T-helper 2 cell (primary cell): Measurements from ENCODE around the gene MYO3A.

Experiments
- DNase-seq, 5 experiments: peaks; one replicate each; pipeline versions ENCODE4 v3.0.0 to v3.0.0-alpha.2; 2012 to 2022

MYO3A gene

DNA sequence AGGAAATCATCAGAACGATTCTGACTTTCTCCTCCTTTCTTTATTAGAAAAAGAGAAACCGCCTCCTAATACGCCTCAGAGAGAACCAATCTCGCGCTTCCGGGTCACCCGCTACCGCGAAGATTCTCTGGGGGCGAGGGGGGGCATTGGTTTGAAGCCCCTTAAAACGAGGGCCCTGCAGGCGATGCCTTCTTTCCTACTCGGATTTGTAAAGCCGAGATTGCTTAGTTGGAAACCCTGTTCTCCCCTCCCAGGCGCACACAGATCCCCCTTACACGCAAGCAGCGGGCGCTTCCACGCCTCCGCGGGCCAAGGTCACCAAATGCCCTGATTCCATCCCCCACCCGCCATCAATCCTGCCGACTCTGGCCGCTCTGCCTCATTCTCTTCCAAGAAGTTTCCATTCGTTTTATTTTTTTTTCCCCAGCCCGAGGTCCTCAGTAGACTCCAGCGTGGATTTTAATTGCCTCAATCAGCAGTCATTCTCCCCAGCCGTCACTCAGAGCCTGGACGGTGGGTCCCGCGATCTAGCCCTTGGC, 281.4 kb downstream of the MYO3A start:
- no peak for DNase-seq

DNA sequence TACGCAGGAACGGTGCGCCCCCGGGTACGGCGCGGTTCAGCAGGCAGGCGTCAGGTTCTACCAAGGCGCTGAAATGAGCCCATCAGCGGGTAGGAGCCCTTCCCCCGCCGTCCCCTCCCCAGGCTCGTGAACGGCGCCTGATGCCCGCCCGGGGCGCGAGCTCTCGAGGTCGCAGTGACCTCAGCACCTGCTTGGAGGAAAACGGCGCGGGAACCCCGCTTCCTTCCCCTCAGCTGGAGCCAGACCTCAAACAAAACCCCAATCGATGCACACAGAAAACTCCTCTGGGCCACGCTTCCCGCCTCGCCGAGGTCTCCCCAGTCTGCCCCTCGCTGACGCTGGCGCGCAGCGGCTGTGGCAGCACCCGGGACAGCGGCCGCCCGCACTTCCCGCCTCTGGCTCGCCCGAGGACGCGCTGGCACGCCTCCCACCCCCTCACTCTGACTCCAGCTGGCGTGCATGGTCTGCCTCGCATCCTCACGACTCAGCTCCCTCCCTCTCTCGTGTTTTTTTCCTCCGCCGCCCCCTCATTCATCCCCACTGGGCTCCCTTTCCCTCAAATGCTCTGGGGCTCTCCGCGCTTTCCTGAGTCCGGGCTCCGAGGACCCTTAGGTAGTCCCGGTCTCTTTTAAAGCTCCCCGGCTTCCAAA, 282.0 kb downstream of the MYO3A start:
- DNase-seq = peak in 1 of 5 experiments; percentile 34

DNA sequence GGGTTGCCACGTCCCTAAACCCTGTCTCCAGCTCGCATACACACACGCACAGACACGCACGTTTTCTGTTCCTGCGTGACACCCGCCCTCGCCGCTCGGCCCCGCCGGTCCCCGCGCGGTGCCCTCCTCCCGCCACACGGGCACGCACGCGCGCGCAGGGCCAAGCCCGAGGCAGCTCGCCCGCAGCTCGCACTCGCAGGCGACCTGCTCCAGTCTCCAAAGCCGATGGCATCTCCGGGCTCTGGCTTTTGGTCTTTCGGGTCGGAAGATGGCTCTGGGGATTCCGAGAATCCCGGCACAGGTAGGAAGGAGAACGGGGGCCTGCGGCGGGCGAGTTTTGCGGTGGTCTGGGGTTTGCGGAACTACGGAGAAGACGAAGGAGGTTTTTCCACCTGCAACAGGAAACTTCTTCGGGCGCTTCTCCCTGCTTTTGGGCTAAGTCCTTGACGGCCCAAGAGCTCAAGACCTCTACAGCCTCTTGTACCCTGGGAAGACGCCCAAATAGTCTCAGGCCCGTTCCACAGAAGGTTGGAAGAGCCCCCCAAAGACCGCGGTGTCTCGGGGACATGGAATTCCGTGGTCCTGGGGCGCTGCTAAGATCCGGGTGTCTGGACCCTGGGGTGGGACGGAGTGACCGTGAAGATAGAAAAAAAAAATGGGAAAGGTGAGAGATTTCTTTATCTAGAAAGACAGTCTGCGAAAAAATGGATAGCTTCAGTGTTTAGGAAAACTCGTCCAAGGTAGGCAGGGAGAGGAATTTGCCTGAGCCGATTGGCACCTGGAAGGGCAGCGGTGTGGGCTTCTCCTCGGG, 282.8 kb downstream of the MYO3A start, which contains the start of gene GAD2:
Gene GAD2 (plus strand): TSS at position 190 of the 811 bp plus-strand sequence. CDS start 36 bp downstream, at position 226.
- DNase-seq = peak in 1 of 5 experiments; percentile 19

DNA sequence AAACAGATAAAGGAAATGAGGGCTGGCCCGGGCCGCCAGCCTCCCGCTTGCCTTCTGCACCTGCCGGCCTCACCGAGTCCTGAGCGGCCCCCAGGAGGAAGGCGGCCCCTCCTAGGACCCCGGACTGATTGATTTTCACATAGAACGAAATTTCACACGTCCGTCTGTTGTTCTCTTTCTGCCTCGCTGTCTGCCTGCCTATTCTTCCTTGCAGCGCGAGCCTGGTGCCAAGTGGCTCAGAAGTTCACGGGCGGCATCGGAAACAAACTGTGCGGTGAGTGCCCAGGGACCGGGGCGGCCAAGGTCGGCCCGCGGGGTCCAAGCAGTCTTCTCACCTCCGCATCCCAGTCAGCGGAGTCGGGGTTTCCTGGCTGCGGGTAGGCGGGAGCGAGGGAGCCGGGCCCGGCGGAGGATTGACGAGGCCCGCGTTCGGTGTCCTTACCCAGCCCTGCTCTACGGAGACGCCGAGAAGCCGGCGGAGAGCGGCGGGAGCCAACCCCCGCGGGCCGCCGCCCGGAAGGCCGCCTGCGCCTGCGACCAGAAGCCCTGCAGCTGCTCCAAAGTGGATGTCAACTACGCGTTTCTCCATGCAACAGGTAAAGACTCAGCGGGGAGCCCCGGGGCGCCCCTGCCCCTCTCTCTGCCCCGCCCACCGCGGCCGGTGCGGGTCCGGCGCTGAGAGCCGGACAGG, 283.5 kb downstream of the MYO3A start:
- DNase-seq = peak in 1 of 5 experiments; percentile 20

DNA sequence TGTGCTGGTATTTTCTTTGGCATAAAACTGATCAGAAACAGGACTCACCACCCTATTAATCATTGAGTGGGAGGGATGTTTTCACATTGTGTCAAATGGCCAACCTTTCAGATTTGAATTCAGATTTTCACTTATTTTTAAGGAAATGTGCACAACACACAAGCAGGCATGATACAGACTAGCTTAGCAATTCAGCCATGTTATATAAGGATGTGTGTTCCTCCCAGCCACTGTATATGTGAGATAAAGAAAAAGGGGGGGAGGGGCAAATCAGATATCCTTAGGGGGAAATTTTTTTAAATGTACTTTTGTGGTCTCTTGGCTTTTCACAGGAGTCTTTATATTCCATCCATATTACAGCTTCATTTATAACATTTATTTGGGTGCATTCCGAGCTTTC, 285.6 kb downstream of the MYO3A start:
- DNase-seq = no peak

DNA sequence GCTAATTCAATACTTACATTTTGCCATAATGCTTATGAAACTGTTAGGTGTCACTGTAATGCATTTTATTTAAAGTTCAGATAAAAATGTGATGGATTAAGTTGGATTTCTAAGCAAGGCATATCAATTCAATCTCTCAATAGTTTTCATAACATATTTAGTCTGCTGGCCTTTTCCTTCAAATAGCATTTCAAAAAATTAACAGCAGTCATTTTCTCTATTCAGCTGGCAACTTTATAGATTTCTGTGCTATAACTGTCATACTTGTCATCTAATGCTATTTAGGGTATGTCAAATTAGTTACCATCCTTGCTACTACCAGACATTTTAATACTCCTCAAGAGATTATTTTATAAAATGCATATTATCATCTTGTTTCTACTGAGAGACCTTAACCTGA, 286.9 kb downstream of the MYO3A start:
- no peak for DNase-seq

- no peak for DNase-seq
Measured at GRCh38 chr10:26221541-26221940, 287.5 kb downstream of the MYO3A start.

DNA sequence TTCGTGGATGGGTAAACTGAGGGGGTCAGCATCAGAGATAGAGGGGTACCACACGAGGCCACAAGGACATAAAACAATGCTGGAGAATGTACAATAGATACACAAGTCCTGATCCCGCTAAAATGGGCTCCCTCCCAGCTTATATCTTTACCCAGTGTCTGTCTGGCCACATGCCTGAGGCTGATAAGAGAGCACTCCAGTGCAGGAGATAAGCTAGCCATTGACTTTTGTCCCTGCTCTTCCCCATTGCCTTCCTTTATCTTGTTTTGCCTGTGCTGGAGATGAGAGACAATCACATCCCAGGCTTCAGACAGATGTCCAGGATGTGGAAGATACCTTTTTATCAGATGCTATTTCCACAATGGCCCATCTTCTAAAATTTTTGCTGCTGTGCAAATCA, 288.5 kb downstream of the MYO3A start:
- DNase-seq = no peak

GRCh38 chr10:26225322-26225721, 291.3 kb downstream of the MYO3A start:
- DNase-seq = no peak

DNA sequence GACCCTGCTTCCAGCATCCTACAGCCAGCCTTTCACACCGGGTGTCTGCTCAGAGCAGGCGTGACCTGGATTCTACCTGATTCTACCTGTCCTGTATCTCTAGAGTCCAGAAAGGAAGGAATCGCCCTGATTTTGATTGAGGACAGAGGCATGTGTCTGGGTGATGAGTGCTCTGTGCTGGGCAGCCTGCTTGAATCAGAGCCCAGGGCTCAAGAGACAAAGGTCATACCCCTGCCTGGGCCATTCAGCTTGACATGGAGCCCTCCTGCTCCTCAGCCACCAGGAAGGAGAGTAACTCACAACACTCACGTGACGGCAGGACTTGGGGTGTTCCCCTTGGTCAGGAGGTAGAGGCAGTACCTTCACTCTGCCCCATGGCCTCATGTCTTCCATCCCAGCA, 293.8 kb downstream of the MYO3A start:
- DNase-seq = no peak

DNA sequence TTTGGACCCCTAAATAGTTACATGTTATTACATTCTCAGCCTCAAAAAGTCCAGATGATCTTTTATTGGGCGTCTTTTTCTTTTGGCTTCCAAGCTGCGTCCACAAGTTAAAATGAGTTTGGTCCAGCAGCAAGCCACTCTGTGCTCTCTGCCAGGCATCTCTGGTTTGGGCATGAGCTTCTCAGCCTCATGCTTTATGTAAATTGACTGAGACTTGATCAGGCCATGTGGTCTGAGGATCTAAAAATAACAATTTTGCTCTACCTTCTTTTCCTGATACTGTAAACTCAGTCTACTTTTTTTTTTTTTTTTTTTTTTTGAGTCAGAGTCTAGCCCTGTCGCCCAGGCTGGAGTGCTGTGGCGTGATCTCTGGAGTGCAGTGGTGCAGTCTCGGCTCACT, 298.1 kb downstream of the MYO3A start:
- no peak for DNase-seq

DNA sequence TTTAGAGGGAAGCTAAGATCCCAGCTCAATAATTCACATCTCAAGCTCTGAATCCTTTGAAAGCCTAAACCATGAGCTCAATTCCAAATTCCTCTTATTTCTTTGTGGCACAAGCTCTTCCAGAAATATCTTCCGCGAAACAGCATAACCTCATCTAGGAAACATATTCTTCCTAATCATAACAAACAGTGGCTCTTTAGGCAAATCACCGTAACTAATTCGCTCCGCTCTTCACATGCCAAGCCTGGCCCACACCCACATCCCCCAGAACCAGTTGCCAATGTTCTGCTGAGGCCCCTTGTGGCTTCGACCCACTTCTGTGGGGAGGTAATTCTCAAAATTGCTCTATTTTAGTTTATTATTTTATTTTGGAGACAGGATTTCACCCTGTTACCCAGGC, 301.7 kb downstream of the MYO3A start:
- no peak for DNase-seq

- DNase-seq = no peak
Measured at GRCh38 chr10:26238378-26238777, 304.3 kb downstream of the MYO3A start.

- no peak for DNase-seq
Measured at GRCh38 chr10:26242706-26243350, 308.8 kb downstream of the MYO3A start.

DNA sequence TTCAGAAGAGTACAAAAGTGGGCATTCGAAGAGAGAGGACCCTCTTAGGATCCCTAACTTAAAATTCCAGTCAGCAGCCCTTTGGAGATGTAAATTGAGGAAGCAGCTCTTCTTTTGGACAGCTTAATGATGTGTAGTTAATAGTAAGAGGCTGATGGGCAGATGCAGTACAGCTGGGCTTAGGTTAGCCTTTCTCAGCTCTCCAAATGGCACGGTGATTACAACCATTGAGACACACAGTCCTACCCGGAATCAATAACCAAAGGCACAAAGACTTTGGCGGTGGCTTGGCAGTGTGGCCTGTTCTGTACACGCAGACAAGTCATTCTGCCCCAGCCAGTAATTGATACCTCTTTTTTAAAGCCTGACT, 309.3 kb downstream of the MYO3A start:
- no peak for DNase-seq

DNA sequence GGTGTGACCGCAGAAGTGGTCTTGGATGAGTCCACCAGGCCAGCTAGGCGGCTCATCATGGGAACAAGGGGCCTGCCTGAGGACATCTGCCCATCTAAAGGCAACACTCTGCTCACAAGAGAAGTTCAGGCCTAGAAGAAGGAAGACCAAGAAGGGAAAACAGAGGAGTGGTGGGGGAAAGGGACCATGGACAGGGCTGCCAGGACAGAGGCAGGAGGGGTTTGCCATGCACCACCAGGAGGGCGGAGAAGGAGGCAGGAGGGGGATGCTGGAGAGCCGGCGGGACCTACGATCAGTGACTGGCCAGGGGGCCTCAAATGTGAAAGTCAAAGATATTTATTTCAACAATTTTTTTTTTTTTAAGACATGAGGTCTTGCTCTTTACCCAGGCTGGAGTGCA, 315.7 kb downstream of the MYO3A start:
- no peak for DNase-seq

DNA sequence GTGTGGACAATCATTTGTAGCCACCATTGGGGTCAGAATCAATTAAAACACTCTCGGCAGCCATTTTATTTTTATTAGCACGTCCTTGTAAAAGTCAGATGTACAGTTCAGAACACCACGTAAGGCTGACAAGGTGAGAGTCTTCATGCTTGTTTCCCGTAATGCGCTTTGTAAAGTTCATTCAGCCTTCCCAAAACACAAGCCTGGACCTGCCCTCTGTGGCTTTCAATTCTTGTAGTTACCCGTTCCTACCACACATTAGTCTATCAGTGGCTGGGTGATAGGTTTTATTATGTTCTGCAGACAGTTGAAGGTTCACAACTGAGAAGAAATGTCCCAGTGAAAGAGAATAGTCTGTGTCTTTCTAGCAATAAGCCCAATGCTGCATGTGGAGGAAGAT, 317.9 kb downstream of the MYO3A start:
- DNase-seq = no peak

DNA sequence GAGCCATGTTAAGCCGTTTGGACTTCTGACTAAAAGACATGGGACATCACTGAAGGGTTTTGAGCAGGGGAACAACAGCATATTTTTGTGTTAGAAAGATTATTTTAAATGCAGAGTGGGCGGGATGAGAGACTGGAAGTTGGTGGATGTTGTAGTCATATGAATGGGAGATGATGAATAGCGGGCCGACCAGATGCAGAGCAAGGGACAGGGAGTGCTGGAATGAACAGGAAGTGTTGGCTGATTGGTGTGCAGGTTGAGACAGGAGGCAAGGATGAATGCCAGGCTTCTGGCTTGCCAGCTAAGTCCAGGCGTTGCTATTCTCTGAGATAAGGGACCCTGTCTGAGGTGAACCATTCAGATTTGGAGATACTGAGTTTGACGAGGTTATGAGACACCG, 320.6 kb downstream of the MYO3A start:
- no peak for DNase-seq

- DNase-seq = no peak
Measured at GRCh38 chr10:26259341-26259740, 325.3 kb downstream of the MYO3A start.
